ENCODE measurements around the gene ZNF217. TPM values are rescaled to one million over a fixed set of nuclear protein-coding genes. Genes with fewer than 3 reads are reported as not detected.
"Not testable (repeated sequence)": the region's sequence is repeated elsewhere in the genome, so short reads cannot be mapped to it uniquely, and the experiment has no call there.

The ZNF217 gene
- total RNA-seq, 1 donor from 2014 or later = 22.1 TPM

GRCh38 chr20:53571555-53572286, 21.9 kb downstream of the ZNF217 start:
- no peak for TF ChIP-seq CTCF (conservative IDR thresholded peaks at IDR 0.05; ENCODE audit: low read depth, low read length)
- H3K4me3 ChIP-seq (ENCODE audit: low read depth, low read length) = no peak overlapping the region
- DNase-seq (ENCODE audit: low read depth) = no peak

GRCh38 chr20:53570446-53571276, 23.0 kb downstream of the ZNF217 start:
- no peak for TF ChIP-seq CTCF (conservative IDR thresholded peaks at IDR 0.05; ENCODE audit: low read depth, low read length)
- DNase-seq (ENCODE audit: low read depth) = no peak
- H3K4me3 ChIP-seq (ENCODE audit: low read depth, low read length) = no peak overlapping the region

GRCh38 chr20:53569606-53570307, 23.9 kb downstream of the ZNF217 start:
- no peak overlapping the region for H3K4me3 ChIP-seq (ENCODE audit: low read depth, low read length)
- TF ChIP-seq CTCF (conservative IDR thresholded peaks at IDR 0.05; ENCODE audit: low read depth, low read length) = no peak
- no peak for DNase-seq (ENCODE audit: low read depth)

GRCh38 chr20:53569005-53569404, 24.6 kb downstream of the ZNF217 start:
- no peak for TF ChIP-seq CTCF (conservative IDR thresholded peaks at IDR 0.05; ENCODE audit: low read depth, low read length)
- H3K4me3 ChIP-seq (ENCODE audit: low read depth, low read length) = no peak overlapping the region
- DNase-seq (ENCODE audit: low read depth) = no peak

- no peak overlapping the region for H3K4me3 ChIP-seq (ENCODE audit: low read depth, low read length)
- no peak for DNase-seq (ENCODE audit: low read depth)
- no peak for TF ChIP-seq CTCF (conservative IDR thresholded peaks at IDR 0.05; ENCODE audit: low read depth, low read length)
These were observed 25.3 kb downstream of the ZNF217 start for GRCh38 chr20:53568351-53568750.

GRCh38 chr20:53567379-53567917, 26.2 kb downstream of the ZNF217 start:
- TF ChIP-seq CTCF (conservative IDR thresholded peaks at IDR 0.05; ENCODE audit: low read depth, low read length) = no peak
- no peak for DNase-seq (ENCODE audit: low read depth)
- H3K4me3 ChIP-seq (ENCODE audit: low read depth, low read length) = no peak overlapping the region

GRCh38 chr20:53566623-53567022, 27.0 kb downstream of the ZNF217 start:
- DNase-seq (ENCODE audit: low read depth); H3K4me3 ChIP-seq (ENCODE audit: low read depth, low read length): not testable (repeated sequence)
